ENCODE measurements around the gene ATAD3B.

ATAD3B gene

DNA sequence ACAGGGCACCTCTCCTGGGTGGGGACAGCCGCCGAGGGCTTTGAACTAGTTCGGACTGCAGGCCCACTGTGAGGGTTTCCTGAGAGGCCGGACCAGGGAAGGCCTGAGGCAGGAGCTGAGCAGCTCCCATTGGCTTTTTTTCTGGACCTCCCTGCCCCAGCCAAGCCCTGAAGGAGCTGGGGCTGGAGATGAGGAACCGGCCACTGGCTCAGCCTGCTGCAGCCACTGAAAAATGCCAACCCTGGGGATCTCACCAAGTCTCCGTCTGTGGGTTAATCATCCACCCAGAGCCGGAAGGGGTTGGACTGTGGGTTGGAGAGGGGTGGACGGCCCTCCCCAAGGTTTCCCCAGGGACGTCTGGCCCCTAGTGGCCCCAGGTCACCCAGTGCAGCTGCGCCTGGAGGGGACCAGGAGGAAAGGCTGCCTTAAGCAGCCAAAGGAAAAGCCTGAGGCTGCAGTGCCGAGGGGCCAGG lies 33.6 kb upstream of the ATAD3B start:
- TF ChIP-seq CTCF (IDR thresholded peaks at IDR 0.05; ENCODE audit: low read depth, low read length, missing control alignments): no peak
- H3K4me3 ChIP-seq (replicated peaks; ENCODE audit: low read depth, low read length): no peak overlapping the region
- DNase-seq (ENCODE audit: extremely low read depth, low read depth): no peak

- no peak for DNase-seq (ENCODE audit: extremely low read depth, low read depth)
- H3K4me3 ChIP-seq (replicated peaks; ENCODE audit: low read depth, low read length): no peak overlapping the region
- no peak for TF ChIP-seq CTCF (IDR thresholded peaks at IDR 0.05; ENCODE audit: low read depth, low read length, missing control alignments)
These were observed 32.8 kb upstream of the ATAD3B start for GRCh38 chr1:1438531-1439381.

DNA sequence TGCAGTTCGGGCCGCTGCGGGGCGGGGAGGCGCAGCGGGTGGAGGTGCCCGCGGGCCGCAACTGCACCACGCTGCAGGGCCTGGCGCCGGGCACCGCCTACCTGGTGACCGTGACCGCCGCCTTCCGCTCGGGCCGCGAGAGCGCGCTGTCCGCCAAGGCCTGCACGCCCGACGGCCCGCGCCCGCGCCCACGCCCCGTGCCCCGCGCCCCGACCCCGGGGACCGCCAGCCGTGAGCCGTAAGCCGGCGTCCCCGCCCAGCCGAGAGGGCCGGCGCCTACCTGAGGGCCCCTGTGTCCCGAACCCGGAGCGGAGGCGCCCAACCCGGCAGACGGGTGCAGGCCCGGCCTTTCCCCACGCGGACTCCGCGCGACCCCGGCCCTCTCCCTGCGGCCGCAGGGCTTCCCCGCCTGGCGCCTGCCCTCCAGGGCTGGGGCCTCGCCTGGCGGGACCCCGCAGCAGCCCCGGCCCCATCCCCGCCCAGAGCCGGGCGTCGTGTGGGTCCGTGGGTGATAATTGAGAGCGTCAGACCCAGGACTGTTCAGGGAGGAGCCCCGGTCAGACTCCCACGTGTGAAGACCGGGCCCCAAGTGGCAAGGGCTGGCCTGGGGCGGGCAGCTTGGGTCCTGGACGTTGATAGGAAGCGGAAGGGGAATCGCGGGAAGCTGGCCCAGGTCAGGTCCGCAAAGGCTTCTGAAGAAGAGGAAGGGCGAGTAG lies 31.9 kb upstream of the ATAD3B start:
- no peak for DNase-seq (ENCODE audit: extremely low read depth, low read depth)
- no peak for TF ChIP-seq CTCF (IDR thresholded peaks at IDR 0.05; ENCODE audit: low read depth, low read length, missing control alignments)
- H3K4me3 ChIP-seq (replicated peaks; ENCODE audit: low read depth, low read length): no peak overlapping the region

DNA sequence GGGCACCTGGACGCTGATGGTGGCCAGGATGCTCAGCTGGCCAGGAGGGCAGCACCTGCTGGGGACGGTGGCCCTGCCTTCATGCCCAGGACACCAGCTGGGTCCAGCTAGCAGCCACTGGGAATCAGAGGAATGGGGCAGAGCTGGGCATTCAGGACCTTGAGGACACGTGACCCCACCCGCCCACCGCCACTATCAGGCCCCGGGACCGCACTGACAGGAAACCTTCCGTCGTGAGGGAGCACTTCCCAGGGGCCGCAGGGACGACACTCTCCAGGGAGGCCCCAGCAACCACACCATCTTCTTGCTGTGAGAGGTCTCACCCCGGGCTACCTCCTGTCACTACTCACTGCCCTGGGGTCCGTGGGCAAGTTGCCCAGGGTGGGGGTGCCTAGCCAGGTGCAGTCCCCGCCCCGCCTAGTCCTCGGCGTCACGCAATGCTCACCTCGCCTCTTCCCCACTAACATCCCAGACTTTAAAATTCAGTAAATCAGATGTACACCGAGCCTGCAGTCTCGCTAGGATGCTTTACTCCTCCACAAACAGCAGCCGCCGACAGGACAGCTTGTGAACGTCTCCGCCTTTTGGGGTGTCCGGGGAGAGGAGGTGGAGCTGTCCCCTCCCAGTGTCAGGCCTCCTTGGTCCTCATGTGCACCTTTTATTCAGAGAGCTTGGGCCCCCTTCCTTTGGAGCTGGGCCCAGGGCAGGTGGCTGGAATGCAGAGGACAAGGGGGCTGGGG lies 31.1 kb upstream of the ATAD3B start:
- H3K4me3 ChIP-seq (replicated peaks; ENCODE audit: low read depth, low read length): no peak overlapping the region
- DNase-seq (ENCODE audit: extremely low read depth, low read depth): no peak
- no peak for TF ChIP-seq CTCF (IDR thresholded peaks at IDR 0.05; ENCODE audit: low read depth, low read length, missing control alignments)

GRCh38 chr1:1441002-1441888 lies 30.3 kb upstream of the ATAD3B start:
- no peak overlapping the region for H3K4me3 ChIP-seq (replicated peaks; ENCODE audit: low read depth, low read length)
- DNase-seq (ENCODE audit: extremely low read depth, low read depth): no peak
- TF ChIP-seq CTCF (IDR thresholded peaks at IDR 0.05; ENCODE audit: low read depth, low read length, missing control alignments): peak; percentile 89
